Stomach (tissue), 9 donors: Measurements from ENCODE around the gene NUP93. TPM values are rescaled to one million over a fixed set of nuclear protein-coding genes. Genes with fewer than 3 reads are reported as not detected.
A peak's percentile ranks its signal among the peaks of the same experiment; 100 is the strongest.

Source experiments
- DNase-seq, 2 donors: peaks; one replicate each; pipeline versions ENCODE4 v3.0.0 to v3.0.0-alpha.2; 2013 to 2019
- H3K27ac ChIP-seq, 5 donors: fragments of 200-600 bp in 4 of 5; sonication (generic) in 4 of 5; one replicate each; pipeline ENCODE4 v1.5.1; 2013 to 2019; ENCODE audit warnings: mild to moderate bottlenecking in 1 of 5, moderate library complexity in 1 of 5
- H3K27me3 ChIP-seq, 3 donors: fragments of 200-600 bp; sonication (generic); one replicate each; pipeline ENCODE4 v1.5.1; 2017 to 2019; ENCODE audit warnings: mixed run types in 1 of 3
- H3K36me3 ChIP-seq, 4 donors: fragments of 200-600 bp; sonication (generic); 1 replicate in 3 of 4; 2 replicates in 1 of 4; pipeline ENCODE4 v1.5.1; 2016 to 2019
- H3K4me1 ChIP-seq, 4 donors: fragments of 200-600 bp; sonication (generic); one replicate each; pipeline ENCODE4 v1.5.1; 2016 to 2019
- H3K4me3 ChIP-seq, 4 donors: fragments of 200-600 bp; sonication (generic) in 3 of 4; one replicate each; pipeline ENCODE4 v1.5.1; 2016 to 2019; ENCODE audit warnings: mild to moderate bottlenecking in 1 of 4
- H3K9me3 ChIP-seq, 4 donors: fragments of 200-600 bp; sonication (generic); one replicate each; pipeline ENCODE4 v1.5.1; 2016 to 2019
- EP300 ChIP-seq: sonication (generic); formaldehyde crosslinking; IDR thresholded peaks from one replicate; pipeline ENCODE4 v1.6.1; 2017; ENCODE audit warnings: antibody characterized with exemption
- POLR2A ChIP-seq, 4 donors: fragments of 450-650 bp; IDR thresholded peaks; one replicate each; pipeline ENCODE4 v1.6.1; 2016; ENCODE audit warnings: antibody characterized with exemption in 4 of 4, control low read depth in 2 of 4, mild to moderate bottlenecking in 1 of 4, moderate library complexity in 1 of 4
- POLR2AphosphoS5 ChIP-seq, 3 donors: sonication (generic); formaldehyde crosslinking; IDR thresholded peaks; one replicate each; pipeline ENCODE4 v1.6.1; 2016; ENCODE audit warnings: antibody characterized with exemption in 3 of 3
- WGBS, 5 donors: extraction: QIAGEN DNeasy Blood & Tissue Kit in 3 of 5; methylation state at CpG; one replicate each; pipeline versions ENCODE4 v1.1.5 to v1.1.7; 2013 to 2018; 5-methylcytosine and 5-hydroxymethylcytosine counted together
- intact Hi-C: fragments of 100-400 bp; cut with DNase I; formaldehyde crosslinking; loops from one replicate; pipeline ENCODE4 v1.15.1; 2023; ENCODE audit warnings: low total_unique reads
- polyA plus RNA-seq, 3 donors: library from polyadenylated mRNA; stranded (reverse); fragments of 200-250 nt; gene quantifications; one replicate each; pipeline ENCODE4 v1.2.3, GENCODE V29; 2013
- total RNA-seq, 5 donors: library from RNA; depleted of rRNA; stranded (reverse); fragments of >200 nt; gene quantifications; one replicate each; pipeline versions ENCODE4 v1.1.0 to v1.2.3, GENCODE V29; 2014 to 2016
- TF ChIP-seq, protein P1 (sequence below), 7 experiments: fragments of 450-650 bp in 4 of 7; fragments of 200-600 bp in 3 of 7; sonication (generic) in 3 of 7; IDR thresholded peaks; one replicate each; pipeline ENCODE4 v1.5.1; 2016 to 2019; ENCODE audit warnings: antibody characterized with exemption in 7 of 7, control low read depth in 2 of 7, mild to moderate bottlenecking in 1 of 7
- donor health status: healthy with polysubstance abuse.
- donor health status: Bipolar disorder and iron deficiency.
- donor health status: healthy.

Gene NUP93
- total and polyA plus RNA-seq, 8 donors, result 26.7 to 184 (median 47.2) TPM

GRCh38 chr16:56728980-56729734 is 772 bp upstream of the NUP93 start:
- Histone ChIP-seq H3K4me1 (peaks cover 15 to 46% (median 27%) of the 10 kb centered on the region in 4 donors), H3K27me3 (no peaks in the 10 kb centered on the region), H3K4me3 (peak overlapping the region; percentile 82 to 93 (median 84)), H3K36me3 (no peaks in the 10 kb centered on the region), H3K27ac (peak overlapping the region; percentile 77 to 89 (median 86)), H3K9me3 (no peaks in the 10 kb centered on the region)
- no peak for TF ChIP-seq EP300
- TF ChIP-seq POLR2AphosphoS5 (IDR thresholded peaks at IDR 0.05), result no peak
- TF ChIP-seq, protein P1, sequence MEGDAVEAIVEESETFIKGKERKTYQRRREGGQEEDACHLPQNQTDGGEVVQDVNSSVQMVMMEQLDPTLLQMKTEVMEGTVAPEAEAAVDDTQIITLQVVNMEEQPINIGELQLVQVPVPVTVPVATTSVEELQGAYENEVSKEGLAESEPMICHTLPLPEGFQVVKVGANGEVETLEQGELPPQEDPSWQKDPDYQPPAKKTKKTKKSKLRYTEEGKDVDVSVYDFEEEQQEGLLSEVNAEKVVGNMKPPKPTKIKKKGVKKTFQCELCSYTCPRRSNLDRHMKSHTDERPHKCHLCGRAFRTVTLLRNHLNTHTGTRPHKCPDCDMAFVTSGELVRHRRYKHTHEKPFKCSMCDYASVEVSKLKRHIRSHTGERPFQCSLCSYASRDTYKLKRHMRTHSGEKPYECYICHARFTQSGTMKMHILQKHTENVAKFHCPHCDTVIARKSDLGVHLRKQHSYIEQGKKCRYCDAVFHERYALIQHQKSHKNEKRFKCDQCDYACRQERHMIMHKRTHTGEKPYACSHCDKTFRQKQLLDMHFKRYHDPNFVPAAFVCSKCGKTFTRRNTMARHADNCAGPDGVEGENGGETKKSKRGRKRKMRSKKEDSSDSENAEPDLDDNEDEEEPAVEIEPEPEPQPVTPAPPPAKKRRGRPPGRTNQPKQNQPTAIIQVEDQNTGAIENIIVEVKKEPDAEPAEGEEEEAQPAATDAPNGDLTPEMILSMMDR (IDR thresholded peaks at IDR 0.05), result no peak
- TF ChIP-seq POLR2A (IDR thresholded peaks at IDR 0.05), result no peak
- intact Hi-C loops, result no loop called here
- WGBS, 5 donors, result 48 to 62% (median 57%) methylated on average over 8 of the region's 8 CpGs
- DNase-seq, result no peak

GRCh38 chr16:56732366-56732765 is 2.4 kb downstream of the NUP93 start:
- Histone ChIP-seq H3K9me3 (no peaks in the 10 kb centered on the region), H3K36me3 (peaks cover 0 to 3% (median 0%) of the 10 kb centered on the region in 4 donors), H3K27ac (no peak overlapping the region), H3K4me1 (peaks cover 15 to 47% (median 27%) of the 10 kb centered on the region in 4 donors), H3K27me3 (no peaks in the 10 kb centered on the region), H3K4me3 (no peak overlapping the region)
- 84 to 91% (median 86%) methylated on average over 2 of the region's 2 CpGs for WGBS, 5 donors
- intact Hi-C loops, result no loop called here
- TF ChIP-seq POLR2A (IDR thresholded peaks at IDR 0.05) (no peak), POLR2AphosphoS5 (IDR thresholded peaks at IDR 0.05) (no peak), EP300 (no peak)
- no peak for DNase-seq

GRCh38 chr16:56732832-56733231 is 2.9 kb downstream of the NUP93 start:
- intact Hi-C loops, result no loop called here

GRCh38 chr16:56734429-56734828 is 4.5 kb downstream of the NUP93 start:
- peaks cover 8 to 35% (median 19%) of the 10 kb centered on the region in 4 donors for H3K4me1 ChIP-seq
- H3K27ac ChIP-seq, result no peak overlapping the region
- intact Hi-C loops, result no loop called here
- H3K9me3 ChIP-seq, result no peaks in the 10 kb centered on the region
- WGBS, 5 donors, result 89 to 98% (median 94%) methylated on average over 3 of the region's 3 CpGs
- TF ChIP-seq, protein P1 (IDR thresholded peaks at IDR 0.05), result no peak
- no peak for TF ChIP-seq POLR2A (IDR thresholded peaks at IDR 0.05)
- TF ChIP-seq POLR2AphosphoS5 (IDR thresholded peaks at IDR 0.05), result no peak
- no peak for TF ChIP-seq EP300
- H3K4me3 ChIP-seq, result no peak overlapping the region
- no peak for DNase-seq
- peaks cover 0 to 3% (median 0%) of the 10 kb centered on the region in 4 donors for H3K36me3 ChIP-seq
- H3K27me3 ChIP-seq, result no peaks in the 10 kb centered on the region

More at GRCh38 chr16:56732832-56733231, 2.9 kb downstream of the NUP93 start:
- peaks cover 0 to 3% (median 0%) of the 10 kb centered on the region in 4 donors for H3K36me3 ChIP-seq
- DNase-seq, result no peak
- H3K27ac ChIP-seq, result no peak overlapping the region
- no peaks in the 10 kb centered on the region for H3K9me3 ChIP-seq
- H3K27me3 ChIP-seq, result no peaks in the 10 kb centered on the region
- no peak overlapping the region for H3K4me3 ChIP-seq
- TF ChIP-seq POLR2A (IDR thresholded peaks at IDR 0.05), result no peak
- TF ChIP-seq, protein P1 (IDR thresholded peaks at IDR 0.05), result no peak
- TF ChIP-seq POLR2AphosphoS5 (IDR thresholded peaks at IDR 0.05), result no peak
- TF ChIP-seq EP300, result no peak
- WGBS, 5 donors, result 91 to 97% (median 93%) methylated on average over 1 of the region's 1 CpG
- H3K4me1 ChIP-seq, result peaks cover 15 to 45% (median 28%) of the 10 kb centered on the region in 4 donors

- WGBS, 5 donors, result 91 to 97% (median 95%) methylated on average over 3 of the region's 3 CpGs
- no peak for DNase-seq
- Histone ChIP-seq H3K4me1 (peaks cover under 1 to 22% (median 6%) of the 10 kb centered on the region in 4 donors), H3K36me3 (peaks cover 0 to 3% (median 0%) of the 10 kb centered on the region in 4 donors), H3K4me3 (no peak overlapping the region), H3K27ac (no peak overlapping the region), H3K27me3 (no peaks in the 10 kb centered on the region), H3K9me3 (no peaks in the 10 kb centered on the region)
- no peak for TF ChIP-seq POLR2A (IDR thresholded peaks at IDR 0.05)
- TF ChIP-seq POLR2AphosphoS5 (IDR thresholded peaks at IDR 0.05), result no peak
- no peak for TF ChIP-seq EP300
- TF ChIP-seq, protein P1 (IDR thresholded peaks at IDR 0.05), result no peak
- intact Hi-C loops, result no loop called here
These were observed 6.5 kb downstream of the NUP93 start for GRCh38 chr16:56736476-56736875.
